A673 (cell line): ENCODE results near the gene UGT1A7. TPM values are rescaled to one million over a fixed set of nuclear protein-coding genes. Genes with fewer than 3 reads are reported as not detected.
"Not testable (repeated sequence)": the region's sequence is repeated elsewhere in the genome, so short reads cannot be mapped to it uniquely, and the experiment has no call there.

Experiments used
- Bru-seq: library from RNA; stranded (reverse); fragments of 400-500 nt; gene quantifications from one replicate; lab custom pipeline; 2021; lab: Mats Ljungman, UMichigan
- BruChase-seq, 2 experiments: library from RNA; stranded (reverse); fragments of 400-500 nt; gene quantifications; one replicate each; lab custom pipeline; 2021; lab: Mats Ljungman, UMichigan
- BruUV-seq: library from RNA; stranded (reverse); fragments of 400-500 nt; replicated peaks from 2 replicates; lab custom pipeline; 2021; lab: Mats Ljungman, UMichigan
- CTCF ChIA-PET: fragments of 300-600 bp; sonication (Branson Sonifier 250); formaldehyde crosslinking; loops from one replicate; lab custom pipeline; 2022; ENCODE audit warnings: antibody characterized with exemption; lab: Charles Lee
- POLR2A ChIA-PET: fragments of 300-600 bp; sonication (Branson Sonifier 250); formaldehyde crosslinking; loops from one replicate; lab custom pipeline; 2022; ENCODE audit warnings: antibody characterized with exemption; ENCODE audit not compliant: low non-redundant PET; lab: Charles Lee
- DNase-seq: peaks from one replicate; pipeline ENCODE4 v3.0.0-alpha.2; 2015; ENCODE audit warnings: low spot score
- H3K27ac ChIP-seq: fragments of 200-600 bp; sonication (generic); 2 replicates; pipeline ENCODE4 v1.5.1; 2016; ENCODE audit warnings: mixed run types, low read depth, mild to moderate bottlenecking, mixed read lengths, antibody characterized with exemption, low read length; ENCODE audit not compliant: poor library complexity, severe bottlenecking
- H3K27me3 ChIP-seq: fragments of 200-600 bp; sonication (generic); replicated peaks from 2 replicates; pipeline ENCODE4 v1.6.1; 2017; ENCODE audit warnings: mixed run types, low read depth, mild to moderate bottlenecking, mixed read lengths, antibody characterized with exemption, low read length; ENCODE audit not compliant: insufficient read depth, poor library complexity
- H3K36me3 ChIP-seq: fragments of 200-600 bp; sonication (generic); 2 replicates; pipeline ENCODE4 v1.6.1; 2016; ENCODE audit warnings: mixed run types, mild to moderate bottlenecking, mixed read lengths, antibody characterized with exemption, low read length; ENCODE audit not compliant: insufficient read depth, poor library complexity, severe bottlenecking
- H3K4me1 ChIP-seq: fragments of 200-600 bp; sonication (generic); 2 replicates; pipeline ENCODE4 v1.6.1; 2017; ENCODE audit warnings: mixed run types, mild to moderate bottlenecking, mixed read lengths, antibody characterized with exemption, low read length; ENCODE audit not compliant: insufficient read depth, poor library complexity, severe bottlenecking
- H3K4me3 ChIP-seq: fragments of 200-600 bp; sonication (generic); 2 replicates; pipeline ENCODE4 v1.5.1; 2016; ENCODE audit warnings: low read depth, mixed run types, mild to moderate bottlenecking, mixed read lengths, low read length; ENCODE audit not compliant: poor library complexity, severe bottlenecking
- H3K9me3 ChIP-seq: fragments of 200-600 bp; sonication (generic); 2 replicates; pipeline ENCODE4 v1.6.1; 2016; ENCODE audit warnings: mixed run types, low read depth, mild to moderate bottlenecking, mixed read lengths, antibody characterized with exemption, low read length; ENCODE audit not compliant: poor library complexity, severe bottlenecking
- CTCF ChIP-seq: fragments of 300-800, 200-600 bp; sonication (generic); conservative IDR thresholded peaks from 2 replicates; pipeline ENCODE4 v1.5.1; 2017; ENCODE audit warnings: low read depth, mild to moderate bottlenecking, antibody characterized with exemption, low read length, moderate library complexity, mixed read lengths
- EZH2 ChIP-seq: fragments of 200-600 bp; sonication (generic); IDR thresholded peaks from 2 replicates; pipeline ENCODE4 v1.6.1; 2017; ENCODE audit warnings: borderline replicate concordance, low read depth, mild to moderate bottlenecking, mixed read lengths, antibody characterized with exemption, low read length; ENCODE audit not compliant: poor library complexity, severe bottlenecking
- intact Hi-C: fragments of 100-400 bp; cut with micrococcal nuclease; formaldehyde crosslinking; loops from one replicate; pipeline ENCODE4 v1.10.0; 2022; ENCODE audit not compliant: unreplicated experiment
- long read RNA-seq: library from polyadenylated mRNA; stranded (forward); transcript quantifications from one replicate; pipeline ENCODE4 v2.0.0, GENCODE V29; 2022
- total RNA-seq: library from RNA; stranded (reverse); gene quantifications from 2 replicates; pipeline ENCODE4 v1.2.3, GENCODE V29; 2021

UGT1A7 gene
- total RNA-seq (not detected in 2 replicates), Bru-seq, nascent RNA (not detected), BruChase-seq, experiment 1, labeled RNA remaining after a 2-hour chase (not detected), BruChase-seq, experiment 2, labeled RNA remaining after a 6-hour chase (not detected)
- long read RNA-seq = 0 reads

- intact Hi-C loops = no loop called here
- Histone ChIP-seq H3K27me3 (no peaks in the 10 kb centered on the region), H3K36me3 (no peaks in the 10 kb centered on the region), H3K4me1 (no peaks in the 10 kb centered on the region), H3K27ac (no peak within 1 kb of the TSS), H3K9me3 (no peaks in the 10 kb centered on the region), H3K4me3 (no peak within 1 kb of the TSS)
- no peak for DNase-seq
- TF ChIP-seq EZH2 = no peak
- TF ChIP-seq CTCF = no peak
- POLR2A ChIA-PET = no interaction called here
- CTCF ChIA-PET = no interaction called here
- BruUV-seq = no TSS peak
Measured at GRCh38 chr2:233681521-233682099, at the start of gene UGT1A7. TSS of gene UGT1A7 (plus strand) at chr2:233681901. CDS start at chr2:233681938, 37 bp downstream.

- H3K9me3 ChIP-seq, H3K4me1 ChIP-seq, DNase-seq, POLR2A ChIA-PET, H3K27me3 ChIP-seq, H3K4me3 ChIP-seq, BruUV-seq, CTCF ChIA-PET, H3K36me3 ChIP-seq, H3K27ac ChIP-seq, intact Hi-C loops: not testable (repeated sequence)
Measured at GRCh38 chr2:233636306-233636705, 45.4 kb upstream of the UGT1A7 start, which contains the start of gene UGT1A10. TSS of gene UGT1A10 (plus strand) at chr2:233636448. CDS start at chr2:233636523, 75 bp downstream.

GRCh38 chr2:233638836-233639235 lies 42.9 kb upstream of the UGT1A7 start:
- no peaks in the 10 kb centered on the region for H3K36me3 ChIP-seq
- POLR2A ChIA-PET = no interaction called here
- TF ChIP-seq CTCF = no peak
- no peak for TF ChIP-seq EZH2
- no peaks in the 10 kb centered on the region for H3K4me1 ChIP-seq
- CTCF ChIA-PET = no interaction called here
- no peak overlapping the region for H3K27ac ChIP-seq
- H3K9me3 ChIP-seq = no peaks in the 10 kb centered on the region
- intact Hi-C loops = no loop called here
- DNase-seq = no peak
- no peak overlapping the region for H3K4me3 ChIP-seq
- no TSS peak for BruUV-seq
- H3K27me3 ChIP-seq = no peaks in the 10 kb centered on the region

GRCh38 chr2:233639860-233640259 lies 41.8 kb upstream of the UGT1A7 start:
- H3K27me3 ChIP-seq = no peaks in the 10 kb centered on the region
- TF ChIP-seq CTCF (no peak), EZH2 (no peak)
- ChIA-PET CTCF (no interaction called here), POLR2A (no interaction called here)
- no peaks in the 10 kb centered on the region for H3K9me3 ChIP-seq
- no peak for DNase-seq
- H3K4me1 ChIP-seq = no peaks in the 10 kb centered on the region
- H3K27ac ChIP-seq = no peak overlapping the region
- intact Hi-C loops = no loop called here
- H3K36me3 ChIP-seq = no peaks in the 10 kb centered on the region
- H3K4me3 ChIP-seq = no peak overlapping the region
- BruUV-seq = no TSS peak
